Kidney glomerular epithelial cell (primary cell): Measurements from ENCODE around the gene GUCY1A2.
"Not testable (repeated sequence)": the region's sequence is repeated elsewhere in the genome, so short reads cannot be mapped to it uniquely, and the experiment has no call there.

Experiments used
- DNase-seq: peaks from one replicate; lab custom pipeline; 2025; lab: John Stamatoyannopoulos, UW

The GUCY1A2 gene

GRCh38 chr11:106834567-106834966, 183.7 kb downstream of the GUCY1A2 start:
- no peak for DNase-seq

GRCh38 chr11:106828976-106829375, 189.3 kb downstream of the GUCY1A2 start:
- DNase-seq: no peak

GRCh38 chr11:106828576-106828975, 189.7 kb downstream of the GUCY1A2 start:
- no peak for DNase-seq

DNA sequence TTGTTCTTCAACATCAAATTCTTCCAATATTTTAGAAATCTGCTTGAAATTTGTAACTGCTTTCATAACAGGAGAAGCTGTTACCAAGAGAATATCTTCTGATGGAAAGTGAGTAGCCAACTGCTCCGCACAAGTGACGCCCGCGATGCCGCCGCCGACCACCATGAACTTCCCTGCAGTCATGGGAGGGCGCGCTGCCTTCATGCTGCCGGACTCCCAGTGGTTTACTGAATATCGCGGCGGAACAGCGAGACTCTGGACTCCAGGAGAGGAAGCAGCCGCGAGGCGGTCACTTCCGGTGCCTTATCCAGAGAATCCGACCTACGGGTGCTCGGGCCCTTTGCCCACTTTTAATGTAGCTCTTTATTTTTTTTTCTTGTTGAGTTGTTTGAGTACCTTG, 190.6 kb downstream of the GUCY1A2 start:
- no peak for DNase-seq

- not testable (repeated sequence) for DNase-seq
Measured at GRCh38 chr11:106826558-106826957, 191.7 kb downstream of the GUCY1A2 start.

- DNase-seq: no peak
Measured at GRCh38 chr11:106821826-106822225, 196.4 kb downstream of the GUCY1A2 start.

- DNase-seq: no peak
Measured at GRCh38 chr11:106821291-106821690, 197.0 kb downstream of the GUCY1A2 start.

- DNase-seq: no peak
Measured at GRCh38 chr11:106818443-106818842, 199.8 kb downstream of the GUCY1A2 start.

GRCh38 chr11:106815209-106815608, 203.1 kb downstream of the GUCY1A2 start:
- no peak for DNase-seq

- no peak for DNase-seq
Measured at GRCh38 chr11:106813806-106814205, 204.5 kb downstream of the GUCY1A2 start.

DNA sequence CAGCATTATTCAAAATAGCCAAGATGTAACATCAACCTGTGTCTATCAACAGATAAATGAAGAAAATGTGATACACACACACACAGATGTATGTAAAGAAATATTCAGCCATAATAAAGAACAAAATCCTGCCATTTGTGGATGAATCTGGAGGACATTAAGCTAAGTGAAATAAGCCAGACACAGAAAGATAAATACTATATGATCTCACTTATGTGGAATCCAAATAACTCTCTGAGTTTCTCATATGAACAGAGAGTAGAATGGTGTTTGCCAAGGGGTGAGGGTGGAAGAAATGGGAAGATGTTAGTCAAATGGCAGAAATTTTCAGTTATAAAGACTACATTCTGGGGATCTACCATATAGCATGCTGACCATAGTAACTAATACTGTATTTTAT, 224.2 kb downstream of the GUCY1A2 start:
- no peak for DNase-seq

- no peak for DNase-seq
Measured at GRCh38 chr11:106789406-106789805, 228.9 kb downstream of the GUCY1A2 start.

DNA sequence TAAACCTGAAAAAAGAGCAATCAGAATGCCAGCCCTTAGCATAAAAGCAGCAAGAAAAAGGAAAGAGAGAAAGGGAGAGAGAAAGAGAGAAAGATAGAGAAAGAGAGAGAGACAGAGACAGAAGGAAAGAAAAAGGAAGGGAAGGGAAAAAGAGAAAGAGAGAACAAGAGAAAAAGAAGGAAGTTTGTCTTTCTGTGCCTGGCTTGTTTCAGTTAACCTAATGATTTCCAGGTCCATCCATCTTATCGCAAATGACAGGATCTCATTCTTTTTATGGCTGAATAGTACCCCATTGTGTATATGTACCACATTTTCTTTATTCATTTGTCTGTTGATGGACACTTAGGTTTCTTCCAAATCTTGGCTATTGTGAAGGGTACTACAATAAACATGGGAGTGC, 230.8 kb downstream of the GUCY1A2 start:
- DNase-seq: no peak

- no peak for DNase-seq
Measured at GRCh38 chr11:106785913-106786650, 232.2 kb downstream of the GUCY1A2 start.

GRCh38 chr11:106777302-106777701, 241.0 kb downstream of the GUCY1A2 start:
- not testable (repeated sequence) for DNase-seq

GRCh38 chr11:106770489-106771085, 247.7 kb downstream of the GUCY1A2 start:
- DNase-seq: no peak

GRCh38 chr11:106765469-106766258, 252.6 kb downstream of the GUCY1A2 start:
- DNase-seq: no peak

DNA sequence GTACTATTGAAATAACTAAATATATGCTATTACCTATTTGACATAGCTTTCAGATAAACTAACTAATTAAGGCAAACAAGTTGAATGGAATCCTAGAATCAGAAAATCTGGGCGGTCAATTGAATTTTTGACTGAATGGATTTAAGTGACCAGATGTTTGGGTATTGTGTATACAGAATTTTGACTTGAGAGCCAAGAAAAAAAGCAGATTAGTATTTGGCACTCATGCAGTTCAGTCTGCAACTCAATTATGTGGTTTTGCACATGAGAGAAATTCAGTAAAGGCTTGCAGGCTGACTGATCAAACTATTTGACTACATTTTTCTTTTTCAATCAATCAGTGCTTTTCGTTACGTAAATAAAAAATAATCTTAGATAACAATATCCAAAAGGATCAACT, 254.8 kb downstream of the GUCY1A2 start:
- no peak for DNase-seq

DNA sequence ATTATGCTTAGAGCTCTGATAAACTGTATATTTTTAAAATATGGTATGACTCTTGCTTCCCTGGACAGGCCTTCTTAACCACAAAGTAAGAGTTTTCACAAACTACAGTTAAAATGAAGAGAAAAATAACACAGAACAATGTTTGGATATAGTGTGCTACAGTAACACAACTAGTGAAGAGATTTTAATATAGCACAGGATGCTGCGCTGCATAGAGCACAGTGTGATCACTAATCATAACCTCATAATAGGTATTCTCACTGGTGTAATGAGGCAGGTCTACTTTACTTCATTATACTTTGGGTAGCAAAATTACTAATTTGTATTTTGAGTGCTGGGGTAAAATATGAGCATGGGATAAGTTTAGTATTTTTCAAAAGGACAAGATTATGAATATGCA, 256.5 kb downstream of the GUCY1A2 start:
- DNase-seq: no peak

GRCh38 chr11:106761240-106761639, 257.0 kb downstream of the GUCY1A2 start:
- DNase-seq: no peak

DNA sequence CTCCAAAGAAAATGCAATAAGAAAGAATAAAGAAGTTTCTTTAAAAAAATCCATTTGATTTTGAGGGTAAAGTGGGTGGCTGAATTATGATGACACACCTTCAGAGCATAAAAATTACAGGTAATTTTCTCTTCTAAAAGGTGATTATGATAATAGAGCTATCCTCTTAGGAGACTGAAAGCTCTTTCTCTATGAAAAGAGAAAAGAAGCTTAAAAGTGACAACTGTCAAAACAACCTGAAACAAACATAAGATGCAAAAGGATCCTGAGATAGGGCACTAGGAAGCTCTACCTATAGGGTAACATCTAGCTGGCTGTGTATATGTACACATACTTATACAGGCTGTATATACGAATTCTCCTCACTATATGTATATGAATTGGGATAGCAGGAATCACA, 270.2 kb downstream of the GUCY1A2 start:
- DNase-seq: no peak

DNA sequence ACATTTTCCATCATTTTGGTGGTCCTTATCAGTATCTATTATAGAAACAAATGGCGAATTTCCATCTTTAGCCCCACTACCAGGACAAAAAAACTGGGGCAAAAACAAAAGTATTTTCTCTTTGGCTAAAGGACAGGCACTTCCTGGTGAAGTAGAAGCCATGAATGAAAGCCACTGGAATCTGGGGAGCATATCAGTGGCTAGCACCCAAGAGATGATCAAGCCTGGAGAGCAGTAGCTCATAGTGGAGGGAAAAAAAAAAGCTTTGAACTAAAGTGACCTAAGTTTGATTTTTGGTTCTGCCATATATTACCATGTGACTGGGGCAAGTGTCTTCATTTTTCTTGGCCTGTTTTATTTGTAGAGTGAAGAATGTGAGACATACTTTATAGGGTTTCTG, 272.3 kb downstream of the GUCY1A2 start:
- peak; percentile 7 for DNase-seq

DNA sequence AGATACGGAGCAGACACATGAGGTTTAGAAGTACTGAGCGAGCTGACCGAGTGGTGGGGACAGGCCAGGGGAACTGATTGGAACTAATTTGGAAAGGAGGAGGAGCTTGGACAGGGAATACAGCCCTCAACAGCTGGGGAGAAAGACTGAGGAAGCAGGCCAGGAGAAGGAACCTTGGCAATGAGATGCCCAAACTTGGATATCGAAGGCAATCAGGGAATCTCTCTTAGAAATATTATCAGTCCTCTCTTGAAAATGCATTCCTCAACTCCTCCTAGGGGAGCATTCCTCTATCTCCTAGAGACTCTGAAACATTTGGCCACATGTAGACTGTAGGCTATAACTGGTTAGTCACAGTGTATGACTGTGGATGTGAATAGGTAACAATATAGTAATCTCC, 284.6 kb downstream of the GUCY1A2 start:
- peak; percentile 96 for DNase-seq
